Measurements from ENCODE around the gene LRRN2. TPM values are rescaled to one million over a fixed set of nuclear protein-coding genes. Genes with fewer than 3 reads are reported as not detected.

The LRRN2 gene
- total RNA-seq, 4 donors from 2014 or later: 4.0 to 19.6 (median 7.0) TPM

- no peaks in the 10 kb centered on the region for H3K27me3 ChIP-seq
- no peak for ATAC-seq
- peaks cover 0 to 27% (median 8%) of the 10 kb centered on the region in 3 donors for H3K4me1 ChIP-seq
- WGBS, 2 donors (ENCODE audit: low coverage in 1 of 2): 82% methylated on average over 7 of the region's 8 CpGs; no CpG with 5 or more reads in 1 of the 2 donors
- no peaks in the 10 kb centered on the region for H3K9me3 ChIP-seq
- H3K4me3 ChIP-seq: no peak overlapping the region
- peaks cover 0 to 15% of the 10 kb centered on the region in 2 donors for H3K36me3 ChIP-seq
- TF ChIP-seq POLR2AphosphoS5 (IDR thresholded peaks at IDR 0.05) (no peak), EP300 (IDR thresholded peaks at IDR 0.05) (no peak), CTCF (IDR thresholded peaks at IDR 0.05) (no peak), POLR2A (IDR thresholded peaks at IDR 0.05) (no peak)
- no peak overlapping the region for H3K27ac ChIP-seq
Observed at GRCh38 chr1:204576422-204576821, 109.1 kb downstream of the LRRN2 start.

GRCh38 chr1:204575221-204576190, 110.0 kb downstream of the LRRN2 start:
- Histone ChIP-seq H3K36me3 (peaks cover 0 to 22% of the 10 kb centered on the region in 2 donors), H3K4me1 (peaks cover 0 to 27% (median 8%) of the 10 kb centered on the region in 3 donors), H3K9me3 (no peaks in the 10 kb centered on the region), H3K27me3 (no peaks in the 10 kb centered on the region), H3K4me3 (no peak overlapping the region), H3K27ac (no peak overlapping the region)
- TF ChIP-seq CTCF (IDR thresholded peaks at IDR 0.05): no peak
- TF ChIP-seq POLR2AphosphoS5 (IDR thresholded peaks at IDR 0.05): no peak
- no peak for TF ChIP-seq POLR2A (IDR thresholded peaks at IDR 0.05)
- no peak for TF ChIP-seq EP300 (IDR thresholded peaks at IDR 0.05)
- 79 to 87% methylated on average over 4 to 7 of the region's 13 CpGs for WGBS, 2 donors (ENCODE audit: low coverage in 1 of 2)
- ATAC-seq: no peak

- no peak for TF ChIP-seq EP300 (IDR thresholded peaks at IDR 0.05)
- TF ChIP-seq POLR2AphosphoS5 (IDR thresholded peaks at IDR 0.05): no peak
- H3K9me3 ChIP-seq: no peaks in the 10 kb centered on the region
- no peaks in the 10 kb centered on the region for H3K27me3 ChIP-seq
- H3K27ac ChIP-seq: no peak overlapping the region
- H3K4me1 ChIP-seq: peaks cover 0 to 27% (median 8%) of the 10 kb centered on the region in 3 donors
- peak; percentile 52 for ATAC-seq
- WGBS, 2 donors (ENCODE audit: low coverage in 1 of 2): 68% methylated on average over 2 of the region's 3 CpGs; no CpG with 5 or more reads in 1 of the 2 donors
- H3K36me3 ChIP-seq: peaks cover 0 to 29% of the 10 kb centered on the region in 2 donors
- H3K4me3 ChIP-seq: no peak overlapping the region
Observed at GRCh38 chr1:204574865-204575163, 110.7 kb downstream of the LRRN2 start.

GRCh38 chr1:204574016-204574864, 111.3 kb downstream of the LRRN2 start:
- H3K4me3 ChIP-seq: no peak overlapping the region
- no peaks in the 10 kb centered on the region for H3K9me3 ChIP-seq
- WGBS, 2 donors (ENCODE audit: low coverage in 1 of 2): 7 to 61% methylated on average over 4 to 8 of the region's 8 CpGs
- peaks cover 0 to 27% (median 8%) of the 10 kb centered on the region in 3 donors for H3K4me1 ChIP-seq
- peaks cover 0 to 35% of the 10 kb centered on the region in 2 donors for H3K36me3 ChIP-seq
- no peaks in the 10 kb centered on the region for H3K27me3 ChIP-seq
- ATAC-seq: peak; percentile 16
- TF ChIP-seq POLR2AphosphoS5 (IDR thresholded peaks at IDR 0.05) (no peak), POLR2A (IDR thresholded peaks at IDR 0.05) (no peak), EP300 (IDR thresholded peaks at IDR 0.05) (no peak), CTCF (IDR thresholded peaks at IDR 0.05) (no peak)
- H3K27ac ChIP-seq: no peak overlapping the region

All from gastroesophageal sphincter (tissue), 4 donors.